ENCODE data around the gene LAMC2.

Gene LAMC2

GRCh38 chr1:183247484-183247883, 61.4 kb downstream of the LAMC2 start:
- no peak for TF ChIP-seq CTCF (IDR thresholded peaks at IDR 0.05; ENCODE audit: extremely low read depth, insufficient read depth, missing control alignments)
- in situ Hi-C loops (cut with MboI; ENCODE audit: low pct_unique_long_range_greater_than_20kb, low sequenced_read_pairs, unreplicated experiment), result no loop called here
- DNase-seq (ENCODE audit: low spot score), result no peak

- TF ChIP-seq CTCF (IDR thresholded peaks at IDR 0.05; ENCODE audit: extremely low read depth, insufficient read depth, missing control alignments), result no peak
- no peak for DNase-seq (ENCODE audit: low spot score)
- in situ Hi-C loops (cut with MboI; ENCODE audit: low pct_unique_long_range_greater_than_20kb, low sequenced_read_pairs, unreplicated experiment), result no loop called here
Observed at GRCh38 chr1:183247931-183248330, 61.9 kb downstream of the LAMC2 start.

- in situ Hi-C loops (cut with MboI; ENCODE audit: low pct_unique_long_range_greater_than_20kb, low sequenced_read_pairs, unreplicated experiment), result no loop called here
- TF ChIP-seq CTCF (IDR thresholded peaks at IDR 0.05; ENCODE audit: extremely low read depth, insufficient read depth, missing control alignments), result no peak
- DNase-seq (ENCODE audit: low spot score), result no peak
Observed at GRCh38 chr1:183248989-183249691, 63.1 kb downstream of the LAMC2 start.

- no peak for TF ChIP-seq CTCF (IDR thresholded peaks at IDR 0.05; ENCODE audit: extremely low read depth, insufficient read depth, missing control alignments)
- no peak for DNase-seq (ENCODE audit: low spot score)
- in situ Hi-C loops (cut with MboI; ENCODE audit: low pct_unique_long_range_greater_than_20kb, low sequenced_read_pairs, unreplicated experiment), result no loop called here
Observed at GRCh38 chr1:183249941-183250452, 63.9 kb downstream of the LAMC2 start.

GRCh38 chr1:183251101-183251958, 65.3 kb downstream of the LAMC2 start:
- peak; percentile 26 for DNase-seq (ENCODE audit: low spot score)
- in situ Hi-C loops (cut with MboI; ENCODE audit: low pct_unique_long_range_greater_than_20kb, low sequenced_read_pairs, unreplicated experiment), result no loop called here
- TF ChIP-seq CTCF (IDR thresholded peaks at IDR 0.05; ENCODE audit: extremely low read depth, insufficient read depth, missing control alignments), result no peak

GRCh38 chr1:183251959-183252450, 65.9 kb downstream of the LAMC2 start:
- no peak for DNase-seq (ENCODE audit: low spot score)
- in situ Hi-C loops (cut with MboI; ENCODE audit: low pct_unique_long_range_greater_than_20kb, low sequenced_read_pairs, unreplicated experiment), result no loop called here
- TF ChIP-seq CTCF (IDR thresholded peaks at IDR 0.05; ENCODE audit: extremely low read depth, insufficient read depth, missing control alignments), result no peak
